ENCODE data around the gene ATG9A. TPM values are rescaled to one million over a fixed set of nuclear protein-coding genes. Genes with fewer than 3 reads are reported as not detected.

The ATG9A gene
- total RNA-seq, 2 donors from 2014 or later: 78.8 to 80.3 TPM

DNA sequence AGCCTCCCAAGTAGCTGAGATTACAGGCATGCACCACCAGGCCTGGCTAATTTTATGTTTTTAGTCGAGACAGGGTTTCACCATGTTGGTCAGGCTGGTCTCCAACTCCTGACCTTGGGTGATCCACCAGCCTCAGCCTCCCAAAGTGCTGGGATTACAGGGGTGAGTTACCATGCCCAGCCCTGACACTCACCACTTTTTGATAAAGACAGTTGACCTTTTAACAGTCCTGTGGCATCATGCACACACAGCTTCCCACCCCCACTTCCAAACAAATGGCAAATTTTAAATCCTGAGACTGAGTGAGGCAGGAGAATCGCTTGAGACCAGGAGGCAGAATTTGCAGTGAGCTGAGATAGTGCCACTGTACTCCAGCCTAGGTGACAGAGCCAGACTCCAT, 43.6 kb upstream of the ATG9A start:
- TF ChIP-seq, protein P1, sequence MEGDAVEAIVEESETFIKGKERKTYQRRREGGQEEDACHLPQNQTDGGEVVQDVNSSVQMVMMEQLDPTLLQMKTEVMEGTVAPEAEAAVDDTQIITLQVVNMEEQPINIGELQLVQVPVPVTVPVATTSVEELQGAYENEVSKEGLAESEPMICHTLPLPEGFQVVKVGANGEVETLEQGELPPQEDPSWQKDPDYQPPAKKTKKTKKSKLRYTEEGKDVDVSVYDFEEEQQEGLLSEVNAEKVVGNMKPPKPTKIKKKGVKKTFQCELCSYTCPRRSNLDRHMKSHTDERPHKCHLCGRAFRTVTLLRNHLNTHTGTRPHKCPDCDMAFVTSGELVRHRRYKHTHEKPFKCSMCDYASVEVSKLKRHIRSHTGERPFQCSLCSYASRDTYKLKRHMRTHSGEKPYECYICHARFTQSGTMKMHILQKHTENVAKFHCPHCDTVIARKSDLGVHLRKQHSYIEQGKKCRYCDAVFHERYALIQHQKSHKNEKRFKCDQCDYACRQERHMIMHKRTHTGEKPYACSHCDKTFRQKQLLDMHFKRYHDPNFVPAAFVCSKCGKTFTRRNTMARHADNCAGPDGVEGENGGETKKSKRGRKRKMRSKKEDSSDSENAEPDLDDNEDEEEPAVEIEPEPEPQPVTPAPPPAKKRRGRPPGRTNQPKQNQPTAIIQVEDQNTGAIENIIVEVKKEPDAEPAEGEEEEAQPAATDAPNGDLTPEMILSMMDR (IDR thresholded peaks at IDR 0.05): no peak
- H3K27ac ChIP-seq: no peak overlapping the region
- DNase-seq (ENCODE audit: low spot score): no peak
- no peaks in the 10 kb centered on the region for H3K27me3 ChIP-seq
- peaks cover 0 to 15% of the 10 kb centered on the region in 2 donors for H3K4me1 ChIP-seq
- H3K4me3 ChIP-seq: no peak overlapping the region
- no peaks in the 10 kb centered on the region for H3K36me3 ChIP-seq
- H3K9me3 ChIP-seq: no peaks in the 10 kb centered on the region

DNA sequence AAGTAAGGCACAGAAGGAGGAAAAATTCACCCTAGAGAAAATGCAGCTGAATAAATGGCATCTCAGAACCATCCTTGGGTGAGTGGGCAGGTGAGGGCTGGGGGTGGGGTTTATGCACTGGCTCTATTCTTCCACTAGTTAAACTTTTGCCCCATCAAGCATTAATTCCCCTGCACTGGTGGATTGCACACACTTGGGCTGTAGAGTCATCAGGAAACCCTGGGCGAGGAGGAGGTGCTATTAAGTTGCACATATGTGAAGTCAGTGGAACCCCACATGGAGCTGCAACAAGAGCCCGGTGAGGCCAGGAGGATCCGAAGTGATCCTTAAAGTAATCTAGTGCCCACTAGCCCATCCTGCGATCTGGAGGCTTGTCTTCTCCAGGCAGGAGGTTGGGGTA, 42.9 kb upstream of the ATG9A start:
- DNase-seq (ENCODE audit: low spot score): no peak
- TF ChIP-seq, protein P1 (IDR thresholded peaks at IDR 0.05): no peak

DNA sequence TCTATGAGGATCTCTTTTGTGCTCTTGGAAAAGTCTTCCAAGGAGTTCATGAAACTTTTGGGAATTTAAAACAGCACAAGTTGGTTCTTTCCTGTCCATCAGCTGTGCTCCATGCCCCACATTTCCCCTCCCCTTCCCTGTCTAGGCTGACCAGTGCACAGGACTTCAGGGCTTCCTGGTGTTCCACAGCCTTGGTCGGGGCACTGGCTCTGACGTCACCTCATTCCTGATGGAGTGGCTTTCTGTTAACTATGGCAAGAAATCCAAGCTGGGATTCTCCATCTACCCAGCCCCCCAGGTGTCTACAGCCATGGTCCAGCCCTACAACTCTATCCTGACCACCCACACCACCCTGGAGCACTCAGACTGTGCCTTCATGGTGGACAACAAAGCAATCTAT, 41.6 kb upstream of the ATG9A start:
- Histone ChIP-seq H3K36me3 (no peaks in the 10 kb centered on the region), H3K4me3 (no peak overlapping the region), H3K27me3 (no peaks in the 10 kb centered on the region), H3K9me3 (no peaks in the 10 kb centered on the region), H3K4me1 (peaks cover 0 to 8% of the 10 kb centered on the region in 2 donors), H3K27ac (no peak overlapping the region)
- DNase-seq (ENCODE audit: low spot score): no peak
- TF ChIP-seq, protein P1 (IDR thresholded peaks at IDR 0.05): no peak

More for the DNA sequence above, 42.9 kb upstream of the ATG9A start:
- Histone ChIP-seq H3K27ac (no peak overlapping the region), H3K36me3 (no peaks in the 10 kb centered on the region), H3K27me3 (no peaks in the 10 kb centered on the region), H3K4me3 (no peak overlapping the region), H3K4me1 (peaks cover 0 to 9% of the 10 kb centered on the region in 2 donors), H3K9me3 (no peaks in the 10 kb centered on the region)

DNA sequence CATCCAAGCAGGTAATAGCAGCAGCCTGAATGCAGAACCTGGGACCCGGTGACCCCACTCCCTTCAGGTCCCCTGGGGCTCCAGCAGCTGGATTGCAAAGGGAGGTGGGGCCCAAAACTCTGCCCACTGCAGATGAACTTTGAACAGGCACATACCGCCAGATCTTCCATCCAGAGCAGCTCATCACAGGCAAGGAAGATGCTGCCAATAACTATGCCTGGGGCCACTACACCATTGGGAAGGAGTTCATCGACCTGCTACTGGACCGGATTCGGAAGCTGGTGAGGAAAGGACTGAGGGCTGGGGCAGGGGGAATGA, 40.6 kb upstream of the ATG9A start:
- H3K4me1 ChIP-seq: peaks cover 0 to 8% of the 10 kb centered on the region in 2 donors
- H3K9me3 ChIP-seq: no peaks in the 10 kb centered on the region
- H3K27ac ChIP-seq: no peak overlapping the region
- no peaks in the 10 kb centered on the region for H3K36me3 ChIP-seq
- TF ChIP-seq, protein P1 (IDR thresholded peaks at IDR 0.05): no peak
- no peak overlapping the region for H3K4me3 ChIP-seq
- no peaks in the 10 kb centered on the region for H3K27me3 ChIP-seq
- DNase-seq (ENCODE audit: low spot score): no peak

DNA sequence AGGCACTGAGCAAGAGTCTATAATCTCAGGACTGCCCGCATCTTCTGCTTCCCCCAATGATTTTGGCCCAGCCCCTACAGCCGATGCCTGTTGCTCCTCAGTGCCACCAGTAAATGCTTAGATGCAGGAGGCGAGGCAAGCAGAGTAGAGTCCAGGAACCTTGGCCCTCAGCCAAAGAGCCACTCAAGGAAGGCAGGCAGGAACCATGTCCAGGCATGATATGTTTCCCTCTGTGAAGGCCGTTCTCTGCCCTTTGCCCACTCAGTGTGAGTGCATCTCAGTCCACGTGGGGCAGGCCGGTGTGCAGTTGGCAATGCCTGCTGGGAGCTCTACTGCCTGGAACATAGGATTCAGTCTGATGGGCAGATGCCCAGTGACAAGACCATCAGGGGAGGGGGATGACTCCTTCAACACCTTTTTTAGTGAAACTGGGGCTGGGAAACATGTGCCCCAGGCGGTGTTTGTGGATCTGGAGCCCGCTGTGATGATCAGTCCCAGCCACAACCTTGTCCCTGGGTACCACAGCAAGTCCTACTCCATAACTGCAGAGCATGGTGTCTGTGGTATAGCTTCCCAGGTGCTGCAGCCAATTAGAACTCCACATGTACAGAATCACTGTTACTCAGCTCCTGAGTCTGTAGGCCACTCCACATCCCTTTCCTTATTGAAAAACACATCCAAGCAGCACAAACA, 40.1 kb upstream of the ATG9A start:
- Histone ChIP-seq H3K27me3 (no peaks in the 10 kb centered on the region), H3K36me3 (no peaks in the 10 kb centered on the region), H3K4me1 (peaks cover 0 to 7% of the 10 kb centered on the region in 2 donors), H3K4me3 (no peak overlapping the region), H3K27ac (no peak overlapping the region), H3K9me3 (no peaks in the 10 kb centered on the region)
- DNase-seq (ENCODE audit: low spot score): no peak
- TF ChIP-seq, protein P1 (IDR thresholded peaks at IDR 0.05): no peak

DNA sequence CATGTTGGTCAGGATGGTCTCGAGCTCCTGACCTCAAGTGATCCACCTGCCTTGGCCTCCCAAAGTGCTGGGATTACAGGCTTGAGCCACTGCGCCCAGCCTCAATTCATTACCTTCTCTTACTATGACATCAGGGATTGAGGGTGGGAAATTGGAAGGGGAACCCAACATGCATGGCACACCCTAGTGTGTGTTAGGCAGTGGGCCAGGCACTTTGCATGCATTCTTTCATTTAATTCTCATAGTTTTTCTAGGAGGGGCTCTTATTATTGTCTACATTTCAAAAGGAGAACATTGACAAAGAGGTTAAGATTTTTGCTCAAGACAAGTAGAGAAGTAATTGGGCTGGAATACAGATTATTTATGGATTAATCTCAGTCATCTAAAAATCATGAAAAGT, 38.9 kb upstream of the ATG9A start:
- no peak for DNase-seq (ENCODE audit: low spot score)
- TF ChIP-seq, protein P1 (IDR thresholded peaks at IDR 0.05): no peak

More for the DNA sequence above, 38.9 kb upstream of the ATG9A start:
- Histone ChIP-seq H3K27me3 (no peaks in the 10 kb centered on the region), H3K36me3 (no peaks in the 10 kb centered on the region), H3K9me3 (no peaks in the 10 kb centered on the region), H3K4me3 (no peak overlapping the region), H3K4me1 (no peaks in the 10 kb centered on the region), H3K27ac (no peak overlapping the region)

All from right atrium auricular region (tissue), 2 donors.